NCI-H510A treated with DMSO at 0.1 percent for 48 hours (cell line): ENCODE results near the gene C18orf54.
"Not testable (repeated sequence)": the region's sequence is repeated elsewhere in the genome, so short reads cannot be mapped to it uniquely, and the experiment has no call there.

ENCODE experiments used
- DNase-seq: peaks from one replicate; lab custom pipeline; 2025; lab: John Stamatoyannopoulos, UW

The C18orf54 gene

DNA sequence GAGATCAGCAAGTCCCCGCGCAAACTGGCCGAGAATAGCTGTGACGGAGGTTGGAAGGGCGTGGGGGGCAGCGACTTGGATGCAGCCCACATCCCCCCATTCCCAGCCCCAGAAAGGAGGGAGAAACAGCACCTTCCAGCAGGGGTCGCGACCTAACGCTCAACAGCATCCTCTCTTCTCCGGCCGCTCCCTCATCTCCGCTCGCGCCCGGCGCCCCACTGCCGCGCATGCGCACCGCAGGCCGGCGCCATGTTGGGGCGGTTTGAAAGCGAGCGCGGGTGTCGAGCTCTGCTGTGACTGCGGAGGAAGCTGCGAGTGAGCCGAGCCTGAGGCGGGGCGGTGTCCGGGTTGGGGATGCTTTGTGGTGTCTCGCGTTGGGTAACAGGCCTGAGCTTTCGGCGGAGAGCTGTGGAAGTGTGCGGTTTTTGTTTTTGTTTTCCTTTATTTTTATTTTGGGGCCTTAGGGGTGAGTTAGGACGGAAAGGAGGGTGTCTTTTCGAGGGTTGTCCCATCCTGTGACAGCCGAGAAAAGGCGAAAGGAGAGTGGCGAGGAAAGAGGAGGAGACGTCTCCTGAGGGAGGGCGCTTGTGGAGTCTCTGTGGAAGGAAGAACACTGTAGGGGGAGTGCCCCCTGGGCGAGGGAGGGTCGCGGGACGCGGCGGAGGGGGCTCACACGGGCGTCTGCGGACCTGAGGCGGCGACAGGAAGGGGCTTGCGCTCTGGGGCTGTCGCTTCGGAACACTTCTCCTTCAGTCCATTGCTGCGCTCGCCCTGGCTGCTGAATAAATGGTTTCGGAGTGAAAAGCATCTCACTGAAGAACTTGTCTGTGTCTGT is at the start of gene C18orf54, which contains the start of gene STARD6:
Gene C18orf54, plus strand, starts transcription at position 247 of the 835 bp plus-strand sequence. CDS start 2,667 bp downstream, outside the sequence.
Gene STARD6, minus strand, starts transcription at position 199 of the 835 bp plus-strand sequence. CDS start 3,285 bp downstream, outside the sequence.
- peak; percentile 85 for DNase-seq

DNA sequence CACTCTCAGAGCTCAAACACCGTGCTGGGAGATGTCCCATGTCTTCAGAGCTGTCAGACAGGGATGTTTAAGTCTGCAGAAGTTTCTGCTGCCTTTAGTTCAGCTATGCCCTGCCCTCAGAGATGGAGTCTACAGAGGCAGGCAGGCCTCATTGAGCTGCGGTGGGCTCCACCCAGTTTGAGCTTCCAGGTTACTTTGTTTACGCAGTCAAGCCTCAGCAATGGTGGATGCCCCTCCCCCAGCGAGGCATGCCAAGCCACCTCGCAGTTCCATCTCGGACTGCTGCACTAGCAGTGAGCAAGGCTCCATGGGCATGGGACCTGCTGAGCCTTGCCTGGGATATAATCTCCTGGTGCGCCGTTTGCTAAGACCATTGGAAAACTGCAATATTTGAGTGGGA is 48.1 kb upstream of the C18orf54 start:
- not testable (repeated sequence) for DNase-seq

DNA sequence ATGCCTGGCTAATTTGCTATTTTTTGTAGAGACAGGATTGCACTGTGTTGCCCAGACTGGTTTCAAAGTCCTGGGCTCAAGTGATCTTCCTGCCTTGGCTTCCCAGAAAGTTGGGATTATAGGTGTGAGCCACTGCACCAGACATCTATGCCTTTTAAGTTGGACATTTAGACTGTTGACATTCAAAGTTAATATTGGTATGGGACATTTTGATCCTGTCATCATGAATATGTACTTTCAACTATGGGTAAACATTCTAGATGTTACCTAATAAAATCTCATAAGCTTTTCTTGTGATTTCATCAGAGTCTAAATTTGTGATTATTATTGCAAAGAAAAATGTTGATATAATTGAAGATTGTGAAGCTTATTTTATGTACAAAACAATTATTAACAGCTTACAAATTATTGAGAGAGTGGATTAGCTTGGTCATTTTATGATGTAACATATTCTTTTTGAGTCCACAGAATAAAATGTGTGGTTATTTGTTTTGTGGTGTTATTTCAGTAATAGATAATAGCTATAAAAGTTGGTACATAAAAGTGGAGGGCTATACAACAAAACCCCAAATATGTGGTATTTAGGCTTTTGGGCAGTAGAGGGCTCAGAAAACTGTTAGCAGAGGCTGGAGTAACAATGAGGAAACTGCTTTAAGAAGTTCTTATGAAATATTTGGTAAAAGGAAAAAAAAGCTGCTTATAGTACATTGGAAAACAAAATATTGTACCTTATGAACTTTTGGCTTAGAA is 41.5 kb upstream of the C18orf54 start:
- DNase-seq, result no peak

DNA sequence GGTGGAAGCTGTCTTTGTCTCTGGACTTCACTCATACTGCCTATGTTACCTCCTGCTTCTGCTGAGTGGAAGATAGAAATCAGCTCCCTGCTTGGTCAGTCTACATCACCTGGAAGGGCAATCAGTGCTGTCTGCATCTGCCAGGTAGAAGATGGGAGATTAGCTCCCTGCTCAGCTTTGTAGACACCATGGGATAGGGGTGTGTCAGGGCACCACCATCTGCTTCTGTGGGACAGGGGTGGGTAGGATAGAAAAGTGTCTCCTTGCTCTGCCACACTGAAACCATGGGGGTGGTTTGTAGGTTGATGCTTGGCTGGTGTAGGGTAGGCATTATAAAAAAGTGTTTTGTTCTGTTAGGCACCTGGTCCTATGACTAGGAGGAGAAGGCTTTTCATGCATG is 34.1 kb upstream of the C18orf54 start:
- no peak for DNase-seq

DNA sequence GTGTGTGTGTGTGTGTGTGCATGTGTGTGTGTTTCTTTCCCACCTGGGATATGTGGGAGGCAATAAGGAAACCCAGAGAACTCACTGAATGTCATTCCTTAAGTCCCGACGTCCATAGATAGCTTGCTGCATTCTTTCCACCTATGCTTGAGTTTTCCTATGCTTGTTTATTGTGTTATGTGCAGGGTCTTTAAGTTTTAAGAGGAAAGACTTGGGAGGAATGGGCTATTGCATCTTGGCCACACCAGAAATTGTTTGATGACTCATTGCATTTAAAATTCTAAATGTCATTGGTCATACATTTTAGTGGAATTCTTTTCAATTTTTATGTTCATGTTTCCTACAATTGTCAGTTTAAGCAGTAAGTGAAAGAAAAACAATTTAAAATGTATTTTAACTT is 33.7 kb upstream of the C18orf54 start:
- no peak for DNase-seq

DNA sequence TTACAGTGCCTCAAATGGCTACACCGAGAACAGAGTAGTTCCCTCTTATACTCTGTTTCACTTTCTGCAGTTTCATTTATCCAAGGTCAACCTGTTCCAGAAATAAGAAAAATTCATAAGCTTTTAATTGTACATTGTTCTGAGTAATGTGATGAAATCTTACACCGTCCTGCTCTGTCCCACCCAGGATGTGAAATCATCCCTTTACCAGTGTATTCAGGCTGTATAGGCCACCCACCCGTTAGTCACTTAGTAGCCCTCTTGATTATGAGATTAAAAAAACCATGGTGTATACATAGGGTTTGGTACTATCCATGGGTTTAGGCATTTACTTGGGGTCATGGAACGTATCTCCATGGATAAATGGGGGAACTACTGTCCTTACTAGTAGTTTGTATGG is 29.9 kb upstream of the C18orf54 start:
- DNase-seq, result no peak

DNA sequence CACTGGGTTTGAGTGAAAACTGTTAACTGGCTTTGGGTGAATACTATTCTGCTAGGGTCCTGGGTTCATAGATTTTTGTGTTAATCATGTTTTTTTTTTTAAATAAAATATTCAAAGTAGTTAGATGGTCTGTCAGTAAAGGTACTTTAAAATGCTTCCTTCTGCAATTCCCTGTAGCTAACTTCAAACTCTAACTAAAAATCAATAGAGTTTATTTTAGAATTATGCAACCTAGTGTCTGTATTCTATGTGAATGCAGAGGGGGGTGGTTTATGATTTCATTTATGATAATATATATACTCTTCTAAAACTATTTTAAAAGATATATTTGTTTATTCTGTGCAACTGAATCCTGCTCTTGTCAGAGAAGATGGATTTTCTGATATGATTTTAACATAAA is 27.9 kb upstream of the C18orf54 start:
- no peak for DNase-seq

DNA sequence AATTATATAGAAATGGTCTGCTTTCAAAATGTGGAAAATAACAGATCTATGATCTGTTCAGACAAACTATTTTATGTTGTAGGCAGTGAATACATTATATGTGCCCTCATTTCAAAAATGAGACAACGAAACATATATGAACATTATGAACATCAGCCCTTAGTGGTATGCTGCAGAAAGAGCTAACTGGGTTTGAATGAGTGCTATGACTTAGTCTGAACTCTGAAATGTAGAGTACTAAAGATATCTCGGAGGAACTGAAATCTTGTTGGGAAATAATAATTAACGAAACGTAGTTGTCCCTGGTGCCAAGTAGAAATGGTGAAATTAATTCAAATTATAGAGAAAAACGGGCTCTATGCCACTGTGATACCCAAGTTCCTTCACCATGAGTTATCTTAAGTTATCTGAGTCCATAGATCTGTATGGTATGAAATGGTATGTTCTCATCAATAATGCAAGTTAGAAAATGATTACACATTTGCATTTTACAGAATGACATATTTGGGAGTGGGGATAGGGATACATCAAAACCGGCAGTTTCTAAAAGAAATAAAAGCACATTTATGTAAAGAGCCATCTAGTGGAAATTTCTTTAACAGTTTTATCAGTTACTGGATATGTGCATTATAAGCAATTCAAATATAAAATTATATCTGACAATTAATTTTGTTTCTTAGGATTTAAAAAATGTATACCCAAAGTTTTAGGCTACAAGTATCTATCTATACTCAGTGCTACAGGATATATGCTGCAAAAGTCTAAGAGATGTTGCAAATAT is 26.7 kb upstream of the C18orf54 start:
- DNase-seq, result no peak

DNA sequence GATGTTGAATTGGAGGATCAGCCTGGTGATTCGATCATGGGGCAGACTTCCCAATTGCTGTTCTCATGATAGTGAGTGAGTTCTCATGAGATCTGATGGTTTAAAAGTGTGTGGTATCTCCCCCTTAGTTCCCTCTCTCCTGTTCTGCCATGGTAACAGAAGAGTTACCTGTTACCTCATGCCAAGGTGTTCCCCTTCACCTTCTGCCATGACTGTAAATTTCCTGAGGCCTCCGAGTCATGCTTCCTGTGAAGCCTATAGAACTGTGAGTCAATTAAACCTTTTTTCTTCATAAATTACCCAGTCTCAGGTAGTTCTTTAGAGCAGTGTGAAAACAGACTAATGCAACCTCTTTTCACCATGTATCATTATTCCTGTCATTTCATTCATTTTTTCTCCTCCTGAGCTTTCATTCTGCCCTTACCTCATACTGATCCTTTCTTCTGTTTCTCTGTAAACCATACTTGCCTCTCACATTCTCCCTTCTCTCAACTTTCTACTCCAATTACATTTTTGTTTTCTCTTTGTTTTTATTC is 22.0 kb upstream of the C18orf54 start:
- no peak for DNase-seq

DNA sequence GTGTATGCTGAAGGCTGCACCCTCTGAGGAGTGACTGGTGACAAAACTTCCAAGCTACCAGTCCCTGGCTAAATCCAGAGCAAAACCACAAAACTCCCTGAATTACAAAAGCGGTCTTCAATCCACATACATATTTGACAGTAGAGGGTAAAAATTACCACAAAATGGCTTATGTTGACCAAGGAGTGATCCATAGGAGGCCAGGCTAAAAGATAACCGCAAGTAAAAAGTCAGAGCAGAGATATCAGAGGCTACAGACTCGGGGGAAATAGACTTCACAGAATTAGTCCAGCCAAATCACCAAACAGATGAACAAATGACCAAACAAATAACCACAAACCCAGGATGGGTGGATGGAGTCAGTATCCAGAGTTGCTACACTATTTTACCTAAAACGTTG is 19.5 kb upstream of the C18orf54 start:
- DNase-seq, result no peak

DNA sequence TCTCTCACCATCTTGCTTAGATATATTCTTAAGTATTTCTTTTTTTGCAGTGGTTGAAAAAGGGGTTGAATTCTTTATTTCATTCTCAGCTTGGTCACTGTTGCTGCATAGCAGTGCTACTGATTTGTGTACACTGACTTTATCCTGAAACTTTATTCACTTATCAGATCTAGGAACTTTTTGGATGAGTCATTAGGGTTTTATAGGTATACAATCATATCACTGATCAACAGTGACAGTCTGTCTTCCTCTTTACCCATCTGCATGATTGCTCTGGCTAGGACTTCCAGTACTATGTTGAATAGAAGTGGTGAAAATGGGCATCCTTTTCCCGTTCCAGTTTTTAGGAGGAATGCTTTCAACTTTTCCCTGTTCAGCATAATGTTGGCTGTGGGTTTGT is 6.5 kb upstream of the C18orf54 start:
- no peak for DNase-seq

DNA sequence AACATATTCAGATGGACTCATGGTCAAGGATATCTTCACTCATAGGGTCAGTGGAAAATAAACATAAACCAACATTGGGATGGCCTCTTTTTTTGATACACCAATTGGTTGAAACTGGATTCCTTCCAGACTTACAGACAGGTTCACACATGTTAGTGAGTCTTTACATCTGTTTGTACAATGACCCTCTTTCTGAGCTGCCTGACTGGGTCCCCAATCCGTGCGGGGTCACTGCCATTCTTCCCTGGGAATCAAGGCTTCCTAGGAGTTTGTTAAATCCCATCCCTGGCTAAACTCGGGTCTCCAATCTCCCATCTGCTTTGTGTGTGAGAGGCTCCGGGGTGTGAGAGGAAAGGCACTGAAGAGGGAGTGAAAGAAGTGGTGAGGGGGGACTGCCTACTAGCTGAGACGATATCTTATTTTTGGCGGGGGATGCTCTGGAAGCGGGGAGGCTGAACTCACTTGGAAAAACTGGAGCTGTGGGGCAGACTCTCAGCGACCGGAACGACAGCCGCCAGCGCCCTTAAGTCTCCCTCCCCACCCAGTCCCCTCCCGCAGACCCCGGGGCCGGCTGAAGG is 535 bp upstream of the C18orf54 start:
- DNase-seq, result peak; percentile 73

DNA sequence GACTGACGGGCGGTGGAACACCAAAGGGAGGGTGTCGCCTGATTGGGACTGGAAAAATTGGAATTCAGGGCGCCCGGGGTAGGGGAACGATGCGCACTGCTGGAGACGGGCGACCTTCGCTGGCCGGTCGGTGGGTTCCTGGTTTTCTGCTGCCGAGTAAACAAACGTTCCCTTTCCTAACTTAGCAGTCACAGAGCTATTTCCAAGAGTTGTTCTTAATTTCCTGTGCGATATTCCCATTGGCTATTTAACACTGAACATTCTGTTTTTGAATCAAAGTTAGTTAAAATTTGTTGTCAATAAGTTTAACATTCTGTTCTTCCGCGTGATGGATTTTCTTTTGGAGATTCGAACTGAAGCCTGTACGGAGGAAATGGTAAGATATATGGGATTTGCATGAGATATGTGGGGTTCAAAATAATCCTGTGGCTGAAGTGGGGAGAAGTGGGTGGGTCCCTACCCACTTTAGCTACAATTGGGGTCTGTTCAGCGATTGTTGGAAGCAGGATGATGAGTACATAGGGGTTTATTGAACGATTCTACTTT is 862 bp downstream of the C18orf54 start:
- peak; percentile 58 for DNase-seq

DNA sequence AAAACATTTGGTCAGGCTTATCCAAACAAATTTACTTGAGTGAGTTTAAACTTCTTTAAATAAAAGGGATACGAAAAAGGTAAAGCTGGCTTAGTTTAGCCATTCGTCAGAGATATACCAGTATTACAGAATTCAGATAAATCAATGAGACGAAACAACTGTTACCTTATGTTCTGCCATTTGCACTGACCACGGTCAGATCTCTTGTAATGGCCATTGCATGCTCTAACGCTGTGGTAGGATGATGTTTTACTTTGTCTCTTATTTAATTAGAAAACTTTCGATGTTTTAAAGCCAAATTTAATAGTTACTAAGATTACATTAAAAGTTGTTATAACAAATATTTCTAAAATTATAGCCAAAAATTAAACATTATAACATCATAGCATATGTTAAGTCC is 1.5 kb downstream of the C18orf54 start:
- no peak for DNase-seq

DNA sequence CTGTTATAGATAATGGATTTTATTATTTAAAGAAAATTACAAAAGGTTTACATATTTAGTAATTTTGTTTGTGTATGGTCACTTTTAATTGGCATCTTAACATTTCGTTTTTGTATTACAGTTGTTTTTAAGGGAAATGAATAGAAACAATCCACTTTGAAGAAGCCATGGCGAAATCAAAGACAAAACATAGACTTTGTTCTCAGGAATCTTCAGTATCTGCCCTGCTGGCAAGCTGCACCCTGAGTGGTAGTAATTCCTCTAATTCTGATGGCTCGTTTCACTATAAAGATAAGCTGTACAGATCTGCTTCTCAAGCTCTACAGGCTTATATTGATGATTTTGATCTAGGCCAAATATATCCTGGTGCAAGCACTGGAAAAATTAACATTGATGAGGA is 2.7 kb downstream of the C18orf54 start:
- DNase-seq, result no peak

DNA sequence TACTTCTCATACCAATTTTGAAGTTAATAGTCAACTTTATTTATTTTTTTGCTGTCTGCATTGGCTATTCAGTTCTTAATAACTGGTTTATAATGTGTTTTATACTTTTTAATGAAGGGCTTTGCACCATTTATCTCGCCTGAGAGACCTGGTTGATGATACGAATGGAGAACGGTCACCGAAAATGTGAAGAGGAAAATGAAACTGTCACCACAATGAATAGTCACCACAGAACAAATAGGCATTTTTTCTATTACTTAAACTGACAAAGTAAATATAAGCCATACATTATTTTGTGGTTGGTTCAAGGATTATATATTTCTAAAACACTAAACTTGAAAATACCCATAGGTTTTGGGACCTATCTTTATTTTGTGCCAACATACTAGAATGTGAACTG is 20.4 kb downstream of the C18orf54 start:
- no peak for DNase-seq

DNA sequence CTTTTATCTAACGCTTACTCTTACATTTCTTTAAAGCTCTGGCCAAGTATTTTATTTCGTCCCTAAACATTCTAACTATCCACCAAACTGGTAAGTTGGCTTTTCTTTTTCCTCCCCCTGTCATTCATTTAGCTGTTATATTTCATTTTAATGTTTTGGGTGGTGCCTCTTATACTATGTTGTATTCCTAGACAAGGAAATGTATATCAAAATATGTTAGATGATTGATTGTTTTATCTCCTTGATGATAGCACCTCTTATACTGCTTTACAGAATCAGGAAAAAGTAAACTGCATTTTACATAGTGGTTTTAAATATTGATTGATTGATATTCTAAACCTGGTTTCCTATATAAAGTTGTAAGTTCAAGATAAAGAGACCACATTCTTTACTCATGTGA is 23.9 kb downstream of the C18orf54 start:
- DNase-seq, result no peak

DNA sequence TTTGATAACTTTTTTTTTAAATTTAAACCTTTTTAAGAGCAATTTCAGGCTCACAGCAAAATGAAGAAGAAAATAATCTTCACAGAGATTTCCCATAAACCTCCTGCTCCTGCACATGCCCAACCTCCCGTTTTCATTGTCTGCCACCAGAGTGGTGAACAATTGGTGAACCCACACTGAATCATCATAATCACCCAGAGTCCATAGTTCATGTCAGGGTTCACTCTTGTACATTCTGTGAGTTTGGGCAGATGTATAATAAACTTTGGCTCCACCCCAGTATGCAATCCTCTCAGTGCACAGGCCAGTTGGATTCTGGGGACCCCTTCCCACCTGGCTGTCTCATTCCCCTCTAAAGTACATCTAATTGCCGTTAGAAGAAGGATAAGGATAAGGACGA is 24.4 kb downstream of the C18orf54 start:
- no peak for DNase-seq

DNA sequence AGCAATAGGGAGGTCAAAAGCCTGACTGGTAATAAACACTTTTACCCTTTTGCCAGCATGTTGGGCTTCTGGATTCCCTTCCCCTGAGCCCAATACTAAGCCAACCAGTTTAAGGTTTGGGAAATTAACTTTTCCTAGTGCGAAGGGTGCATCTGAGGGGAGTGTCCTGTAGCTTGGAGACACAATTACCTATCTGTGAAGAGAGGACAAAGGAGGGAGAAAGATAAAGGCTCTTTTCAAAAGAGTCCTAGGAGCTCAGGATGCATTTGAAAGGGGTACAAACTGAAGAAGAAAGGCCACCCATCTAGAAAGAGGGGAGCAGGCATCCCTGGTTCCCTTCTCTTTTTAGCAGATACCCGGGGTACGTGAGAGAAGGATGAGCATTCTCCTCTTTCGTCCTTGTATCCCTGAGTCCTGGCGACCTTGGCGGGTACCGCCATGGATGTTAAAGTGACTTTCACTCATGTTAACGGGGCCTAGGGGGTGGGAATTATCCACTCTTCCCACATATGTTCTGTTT is 25.1 kb downstream of the C18orf54 start:
- DNase-seq, result no peak

DNA sequence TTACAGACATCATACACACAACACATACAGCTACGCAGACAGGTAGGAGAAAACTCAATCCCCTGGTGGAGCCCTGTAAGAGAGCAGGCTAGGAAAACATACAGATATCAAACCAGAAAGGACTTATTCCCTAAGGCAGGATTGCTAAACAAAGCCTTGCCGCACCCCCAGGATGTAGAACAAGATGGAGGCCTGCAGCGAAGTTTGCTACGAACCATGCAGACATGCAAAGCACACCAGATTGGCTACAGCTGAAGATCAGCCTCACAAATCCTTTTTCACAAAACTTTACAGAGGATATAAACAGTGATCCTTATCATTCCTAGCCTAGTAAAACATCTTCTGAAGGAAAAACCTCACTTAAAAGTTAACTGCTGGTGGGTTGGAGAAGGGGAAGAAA is 28.3 kb downstream of the C18orf54 start:
- no peak for DNase-seq

DNA sequence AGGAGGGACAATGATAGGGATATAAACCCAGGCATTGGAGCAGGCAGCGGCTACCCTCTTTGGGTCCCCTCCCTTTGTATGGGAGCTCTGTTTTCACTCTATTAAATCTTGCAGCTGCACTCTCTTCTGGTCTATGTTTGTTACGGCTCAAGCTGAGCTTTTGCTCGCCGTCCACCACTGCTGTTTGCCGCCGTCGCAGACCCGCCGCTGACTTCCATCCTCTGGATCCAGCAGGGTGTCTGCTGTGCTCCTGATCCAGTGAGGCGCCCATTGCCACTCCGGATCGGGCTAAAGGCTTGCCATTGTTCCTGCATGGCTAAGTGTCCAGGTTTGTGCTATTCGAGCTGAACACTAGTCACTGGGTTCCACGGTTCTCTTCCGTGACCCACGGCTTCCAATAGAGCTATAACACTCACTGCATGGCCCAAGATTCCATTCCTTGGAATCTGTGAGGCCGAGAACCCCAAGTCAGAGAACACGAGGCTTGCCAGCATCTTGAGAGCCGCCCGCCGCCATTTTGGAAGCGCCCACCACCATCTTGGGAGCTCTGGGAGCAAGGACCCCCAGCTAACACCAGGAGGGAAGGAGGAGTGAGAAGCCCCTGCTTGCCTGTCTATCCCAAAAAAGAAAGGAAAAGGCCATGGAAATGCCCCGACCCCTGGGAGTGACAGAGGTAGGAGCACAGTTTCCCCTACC is 29.2 kb downstream of the C18orf54 start:
- DNase-seq, result not testable (repeated sequence)
